Endometrial microvascular endothelial cells (primary cell): ENCODE data around the gene KLK5. TPM values are rescaled to one million over a fixed set of nuclear protein-coding genes. Genes with fewer than 3 reads are reported as not detected.

Experiments
- in situ Hi-C: cut with HindIII; loops from 2 replicates; pipeline ENCODE4 v1.10.0; 2017; ENCODE audit warnings: low sequenced_read_pairs, low pct_unique_long_range_greater_than_20kb; ENCODE audit errors: inconsistent ontology term
- total RNA-seq: library from RNA; depleted of rRNA; stranded (reverse); fragments of >200 nt; gene quantifications from one replicate; pipeline ENCODE4 v1.2.3, GENCODE V29; 2015; ENCODE audit errors: inconsistent ontology term

The KLK5 gene
- total RNA-seq, 1 donor from 2014 or later = not detected

- in situ Hi-C loops = no loop called here
Observed at GRCh38 chr19:50931023-50931422, 21.8 kb downstream of the KLK5 start.

GRCh38 chr19:50928831-50929230 is 24.0 kb downstream of the KLK5 start:
- in situ Hi-C loops = no loop called here

GRCh38 chr19:50926144-50926543 is 26.7 kb downstream of the KLK5 start:
- in situ Hi-C loops = no loop called here

- in situ Hi-C loops = no loop called here
Observed at GRCh38 chr19:50925734-50926133, 27.1 kb downstream of the KLK5 start.

- in situ Hi-C loops = no loop called here
Observed at GRCh38 chr19:50924586-50924985, 28.3 kb downstream of the KLK5 start.

- in situ Hi-C loops = no loop called here
Observed at GRCh38 chr19:50922317-50922853, 30.5 kb downstream of the KLK5 start.

- in situ Hi-C loops = no loop called here
Observed at GRCh38 chr19:50921426-50922316, 31.2 kb downstream of the KLK5 start.

GRCh38 chr19:50916069-50916468 is 36.8 kb downstream of the KLK5 start:
- in situ Hi-C loops = no loop called here

- in situ Hi-C loops = no loop called here
Observed at GRCh38 chr19:50912727-50913716, 39.8 kb downstream of the KLK5 start.

GRCh38 chr19:50912102-50912599 is 40.7 kb downstream of the KLK5 start:
- in situ Hi-C loops = no loop called here

GRCh38 chr19:50911206-50912101 is 41.4 kb downstream of the KLK5 start, which contains the start of gene KLK4:
Gene KLK4 (minus strand): TSS chr19:50911395. CDS start chr19:50910738, 657 bp downstream.
- in situ Hi-C loops = no loop called here

- in situ Hi-C loops = no loop called here
Observed at GRCh38 chr19:50910722-50911121, 42.1 kb downstream of the KLK5 start.

- in situ Hi-C loops = no loop called here
Observed at GRCh38 chr19:50909240-50910070, 43.4 kb downstream of the KLK5 start.

GRCh38 chr19:50908336-50908735 is 44.5 kb downstream of the KLK5 start:
- in situ Hi-C loops = no loop called here

GRCh38 chr19:50906217-50906616 is 46.6 kb downstream of the KLK5 start:
- in situ Hi-C loops = no loop called here

GRCh38 chr19:50902640-50903039 is 50.2 kb downstream of the KLK5 start:
- in situ Hi-C loops = no loop called here

- in situ Hi-C loops = no loop called here
Observed at GRCh38 chr19:50899569-50899968, 53.3 kb downstream of the KLK5 start.
